Measurements from ENCODE around the gene NRGN. TPM values are rescaled to one million over a fixed set of nuclear protein-coding genes. Genes with fewer than 3 reads are reported as not detected.

NRGN gene
- total RNA-seq, 1 donor from 2014 or later, result not detected

GRCh38 chr11:124754309-124754708 is 14.6 kb downstream of the NRGN start:
- H3K4me1 ChIP-seq (ENCODE audit: control insufficient read depth in 3 of 3, insufficient read depth in 3 of 3, low read length in 3 of 3), result peaks cover 16 to 36% (median 20%) of the 10 kb centered on the region in 3 donors

DNA sequence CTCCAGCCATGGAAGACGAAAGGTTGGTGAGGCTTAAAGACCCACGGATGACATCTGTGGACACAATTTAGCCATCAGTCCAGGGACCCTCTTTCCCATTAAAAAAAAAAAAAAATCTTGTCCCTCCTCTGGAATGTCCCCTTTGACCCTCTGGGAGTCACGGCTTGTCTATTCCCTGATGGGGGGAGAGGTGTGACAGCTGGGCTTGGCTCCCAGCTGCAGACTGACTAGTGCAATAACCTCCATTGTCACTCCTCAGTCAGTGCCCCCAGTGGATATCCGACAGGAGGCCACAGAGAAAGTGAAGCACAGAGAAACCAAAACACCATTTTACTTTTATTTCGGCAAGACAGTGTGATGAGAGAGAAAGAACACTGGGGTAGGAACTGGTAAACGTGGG is 15.0 kb downstream of the NRGN start:
- Histone ChIP-seq H3K4me3 (ENCODE audit: low read length in 3 of 3) (no peak overlapping the region), H3K9ac (ENCODE audit: low read depth in 1 of 3, low read length in 3 of 3) (no peak overlapping the region), H3K4me1 (ENCODE audit: control insufficient read depth in 3 of 3, insufficient read depth in 3 of 3, low read length in 3 of 3) (peaks cover 17 to 35% (median 18%) of the 10 kb centered on the region in 3 donors), H3K36me3 (ENCODE audit: control insufficient read depth in 3 of 3, insufficient read depth in 3 of 3, low read length in 3 of 3) (peaks cover 0 to 8% (median 4%) of the 10 kb centered on the region in 3 donors), H3K9me3 (ENCODE audit: control insufficient read depth in 3 of 3, low read length in 3 of 3) (no peaks in the 10 kb centered on the region), H3K27ac (ENCODE audit: low read depth, low read length) (no peak overlapping the region), H3K27me3 (ENCODE audit: control insufficient read depth in 3 of 3, insufficient read depth in 3 of 3, low read length in 3 of 3) (peaks cover 53 to 61% (median 54%) of the 10 kb centered on the region in 3 donors)

More at GRCh38 chr11:124754309-124754708, 14.6 kb downstream of the NRGN start:
- peaks cover 49 to 57% (median 53%) of the 10 kb centered on the region in 3 donors for H3K27me3 ChIP-seq (ENCODE audit: control insufficient read depth in 3 of 3, insufficient read depth in 3 of 3, low read length in 3 of 3)
- H3K36me3 ChIP-seq (ENCODE audit: control insufficient read depth in 3 of 3, insufficient read depth in 3 of 3, low read length in 3 of 3), result peaks cover 0 to 8% (median 4%) of the 10 kb centered on the region in 3 donors
- no peaks in the 10 kb centered on the region for H3K9me3 ChIP-seq (ENCODE audit: control insufficient read depth in 3 of 3, low read length in 3 of 3)
- H3K27ac ChIP-seq (ENCODE audit: low read depth, low read length), result no peak overlapping the region
- no peak overlapping the region for H3K4me3 ChIP-seq (ENCODE audit: low read length in 3 of 3)
- no peak overlapping the region for H3K9ac ChIP-seq (ENCODE audit: low read depth in 1 of 3, low read length in 3 of 3)

DNA sequence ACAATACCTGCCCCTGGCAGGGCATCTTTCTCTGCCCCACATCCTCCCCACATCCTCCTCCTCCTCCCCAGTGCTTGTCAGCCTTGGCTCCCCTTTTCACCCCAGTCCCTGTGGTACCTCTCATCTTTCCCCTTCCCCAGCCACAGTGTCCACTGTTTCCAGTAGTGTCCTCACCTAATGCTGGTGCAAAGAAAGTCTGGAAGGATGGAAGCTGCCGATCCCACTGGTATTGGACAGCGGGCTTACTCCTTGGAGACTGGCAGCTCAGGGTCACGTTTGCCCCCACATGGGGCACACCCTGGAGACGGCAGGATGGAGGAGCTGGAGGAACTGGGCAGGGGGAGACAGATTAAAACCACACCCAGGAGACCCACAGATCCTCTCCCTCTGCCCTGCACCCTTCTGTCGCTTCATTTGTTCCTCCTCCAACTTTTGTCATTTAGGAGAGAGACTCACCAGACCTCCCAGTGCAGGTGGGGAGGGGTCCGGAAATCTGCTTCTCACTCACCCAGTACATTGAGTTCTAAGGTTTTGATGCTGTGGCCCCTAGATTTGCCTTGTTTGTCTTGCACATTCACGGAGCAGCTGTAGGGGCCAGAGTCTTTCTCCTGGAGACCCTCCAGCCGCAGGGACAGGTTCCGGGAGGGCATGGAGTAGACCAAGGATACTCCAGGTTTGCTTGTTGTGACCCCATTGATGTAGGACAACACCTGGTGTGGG is 16.5 kb downstream of the NRGN start:
- H3K4me1 ChIP-seq (ENCODE audit: control insufficient read depth in 3 of 3, insufficient read depth in 3 of 3, low read length in 3 of 3), result peaks cover 24 to 37% (median 27%) of the 10 kb centered on the region in 3 donors
- no peak overlapping the region for H3K4me3 ChIP-seq (ENCODE audit: low read length in 3 of 3)
- H3K9me3 ChIP-seq (ENCODE audit: control insufficient read depth in 3 of 3, low read length in 3 of 3), result no peaks in the 10 kb centered on the region
- no peak overlapping the region for H3K27ac ChIP-seq (ENCODE audit: low read depth, low read length)
- H3K27me3 ChIP-seq (ENCODE audit: control insufficient read depth in 3 of 3, insufficient read depth in 3 of 3, low read length in 3 of 3), result peaks cover 57 to 71% (median 57%) of the 10 kb centered on the region in 3 donors
- peaks cover 0 to 8% (median 4%) of the 10 kb centered on the region in 3 donors for H3K36me3 ChIP-seq (ENCODE audit: control insufficient read depth in 3 of 3, insufficient read depth in 3 of 3, low read length in 3 of 3)
- no peak overlapping the region for H3K9ac ChIP-seq (ENCODE audit: low read depth in 1 of 3, low read length in 3 of 3)

- peaks cover 57 to 71% (median 57%) of the 10 kb centered on the region in 3 donors for H3K27me3 ChIP-seq (ENCODE audit: control insufficient read depth in 3 of 3, insufficient read depth in 3 of 3, low read length in 3 of 3)
- no peak overlapping the region for H3K4me3 ChIP-seq (ENCODE audit: low read length in 3 of 3)
- no peak overlapping the region for H3K9ac ChIP-seq (ENCODE audit: low read depth in 1 of 3, low read length in 3 of 3)
- no peak overlapping the region for H3K27ac ChIP-seq (ENCODE audit: low read depth, low read length)
- no peaks in the 10 kb centered on the region for H3K9me3 ChIP-seq (ENCODE audit: control insufficient read depth in 3 of 3, low read length in 3 of 3)
- peaks cover 24 to 36% (median 29%) of the 10 kb centered on the region in 3 donors for H3K4me1 ChIP-seq (ENCODE audit: control insufficient read depth in 3 of 3, insufficient read depth in 3 of 3, low read length in 3 of 3)
- peaks cover 0 to 8% (median 4%) of the 10 kb centered on the region in 3 donors for H3K36me3 ChIP-seq (ENCODE audit: control insufficient read depth in 3 of 3, insufficient read depth in 3 of 3, low read length in 3 of 3)
Measured at GRCh38 chr11:124756753-124757227, 17.0 kb downstream of the NRGN start.

DNA sequence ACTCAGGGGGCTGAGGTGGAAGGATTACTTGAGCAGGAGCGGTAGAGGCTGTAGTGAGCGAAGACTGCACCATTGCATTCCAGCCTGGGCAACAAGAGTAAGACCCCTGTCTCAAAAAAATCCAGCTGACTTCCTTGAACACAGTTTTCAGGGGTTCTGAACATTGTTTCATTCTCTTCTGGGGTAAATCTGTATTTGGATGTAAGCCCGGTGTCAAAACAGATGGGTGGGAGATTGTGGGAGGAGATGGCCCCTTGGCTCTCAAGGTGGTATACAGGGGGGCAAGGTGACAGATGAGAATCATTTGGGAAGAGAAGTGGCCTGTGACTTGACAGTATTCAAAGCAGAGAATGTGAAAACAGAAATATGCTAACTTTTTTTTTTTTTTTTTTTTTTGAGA is 17.6 kb downstream of the NRGN start:
- Histone ChIP-seq H3K9me3 (ENCODE audit: control insufficient read depth in 3 of 3, low read length in 3 of 3) (no peaks in the 10 kb centered on the region), H3K36me3 (ENCODE audit: control insufficient read depth in 3 of 3, insufficient read depth in 3 of 3, low read length in 3 of 3) (peaks cover 0 to 8% (median 4%) of the 10 kb centered on the region in 3 donors), H3K27me3 (ENCODE audit: control insufficient read depth in 3 of 3, insufficient read depth in 3 of 3, low read length in 3 of 3) (peaks cover 59 to 72% (median 62%) of the 10 kb centered on the region in 3 donors), H3K9ac (ENCODE audit: low read depth in 1 of 3, low read length in 3 of 3) (no peak overlapping the region), H3K27ac (ENCODE audit: low read depth, low read length) (no peak overlapping the region), H3K4me3 (ENCODE audit: low read length in 3 of 3) (no peak overlapping the region), H3K4me1 (ENCODE audit: control insufficient read depth in 3 of 3, insufficient read depth in 3 of 3, low read length in 3 of 3) (peaks cover 25 to 39% (median 33%) of the 10 kb centered on the region in 3 donors)

GRCh38 chr11:124758355-124759265 is 18.9 kb downstream of the NRGN start:
- Histone ChIP-seq H3K4me1 (ENCODE audit: control insufficient read depth in 3 of 3, insufficient read depth in 3 of 3, low read length in 3 of 3) (peaks cover 36 to 45% (median 44%) of the 10 kb centered on the region in 3 donors), H3K9ac (ENCODE audit: low read depth in 1 of 3, low read length in 3 of 3) (peak overlapping the region; percentile 45 to 79 (median 61)), H3K27ac (ENCODE audit: low read depth, low read length) (peak overlapping the region; percentile 86), H3K36me3 (ENCODE audit: control insufficient read depth in 3 of 3, insufficient read depth in 3 of 3, low read length in 3 of 3) (peaks cover 0 to 8% (median 4%) of the 10 kb centered on the region in 3 donors), H3K4me3 (ENCODE audit: low read length in 3 of 3) (peak overlapping the region; percentile 50 to 66 (median 64)), H3K9me3 (ENCODE audit: control insufficient read depth in 3 of 3, low read length in 3 of 3) (no peaks in the 10 kb centered on the region), H3K27me3 (ENCODE audit: control insufficient read depth in 3 of 3, insufficient read depth in 3 of 3, low read length in 3 of 3) (peaks cover 66 to 73% (median 68%) of the 10 kb centered on the region in 3 donors)

GRCh38 chr11:124759266-124760204 is 19.8 kb downstream of the NRGN start:
- Histone ChIP-seq H3K4me1 (ENCODE audit: control insufficient read depth in 3 of 3, insufficient read depth in 3 of 3, low read length in 3 of 3) (peaks cover 37 to 46% (median 41%) of the 10 kb centered on the region in 3 donors), H3K36me3 (ENCODE audit: control insufficient read depth in 3 of 3, insufficient read depth in 3 of 3, low read length in 3 of 3) (peaks cover 0 to 4% (median 0%) of the 10 kb centered on the region in 3 donors), H3K9ac (ENCODE audit: low read depth in 1 of 3, low read length in 3 of 3) (peak overlapping the region; percentile 72 to 79 (median 75))

GRCh38 chr11:124760205-124760652 is 20.5 kb downstream of the NRGN start:
- Histone ChIP-seq H3K36me3 (ENCODE audit: control insufficient read depth in 3 of 3, insufficient read depth in 3 of 3, low read length in 3 of 3) (peaks cover 0 to 3% (median 0%) of the 10 kb centered on the region in 3 donors), H3K27me3 (ENCODE audit: control insufficient read depth in 3 of 3, insufficient read depth in 3 of 3, low read length in 3 of 3) (peaks cover 66 to 73% (median 66%) of the 10 kb centered on the region in 3 donors), H3K9ac (ENCODE audit: low read depth in 1 of 3, low read length in 3 of 3) (peak overlapping the region; percentile 72 to 79 (median 75)), H3K27ac (ENCODE audit: low read depth, low read length) (peak overlapping the region; percentile 86), H3K4me1 (ENCODE audit: control insufficient read depth in 3 of 3, insufficient read depth in 3 of 3, low read length in 3 of 3) (peaks cover 37 to 46% (median 38%) of the 10 kb centered on the region in 3 donors), H3K9me3 (ENCODE audit: control insufficient read depth in 3 of 3, low read length in 3 of 3) (no peaks in the 10 kb centered on the region), H3K4me3 (ENCODE audit: low read length in 3 of 3) (peak overlapping the region; percentile 68 to 79 (median 74))

More at GRCh38 chr11:124759266-124760204, 19.8 kb downstream of the NRGN start:
- no peaks in the 10 kb centered on the region for H3K9me3 ChIP-seq (ENCODE audit: control insufficient read depth in 3 of 3, low read length in 3 of 3)
- peaks cover 66 to 73% (median 66%) of the 10 kb centered on the region in 3 donors for H3K27me3 ChIP-seq (ENCODE audit: control insufficient read depth in 3 of 3, insufficient read depth in 3 of 3, low read length in 3 of 3)
- peak overlapping the region; percentile 68 to 79 (median 74) for H3K4me3 ChIP-seq (ENCODE audit: low read length in 3 of 3)
- peak overlapping the region; percentile 86 for H3K27ac ChIP-seq (ENCODE audit: low read depth, low read length)
